GM19397 (cell line): ENCODE measurements around the gene CSKMT.
A peak's percentile ranks its signal among the peaks of the same experiment; 100 is the strongest.
"Not testable (repeated sequence)": the region's sequence is repeated elsewhere in the genome, so short reads cannot be mapped to it uniquely, and the experiment has no call there.

Source experiments
- ATAC-seq: cut with Tn5 transposase; IDR thresholded peaks from one replicate; pipeline ENCODE4 v1.9.1; 2021; ENCODE audit warnings: mild to moderate bottlenecking, moderate library complexity; ENCODE audit not compliant: unreplicated experiment

Gene CSKMT, protein sequence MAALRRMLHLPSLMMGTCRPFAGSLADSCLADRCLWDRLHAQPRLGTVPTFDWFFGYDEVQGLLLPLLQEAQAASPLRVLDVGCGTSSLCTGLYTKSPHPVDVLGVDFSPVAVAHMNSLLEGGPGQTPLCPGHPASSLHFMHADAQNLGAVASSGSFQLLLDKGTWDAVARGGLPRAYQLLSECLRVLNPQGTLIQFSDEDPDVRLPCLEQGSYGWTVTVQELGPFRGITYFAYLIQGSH

DNA sequence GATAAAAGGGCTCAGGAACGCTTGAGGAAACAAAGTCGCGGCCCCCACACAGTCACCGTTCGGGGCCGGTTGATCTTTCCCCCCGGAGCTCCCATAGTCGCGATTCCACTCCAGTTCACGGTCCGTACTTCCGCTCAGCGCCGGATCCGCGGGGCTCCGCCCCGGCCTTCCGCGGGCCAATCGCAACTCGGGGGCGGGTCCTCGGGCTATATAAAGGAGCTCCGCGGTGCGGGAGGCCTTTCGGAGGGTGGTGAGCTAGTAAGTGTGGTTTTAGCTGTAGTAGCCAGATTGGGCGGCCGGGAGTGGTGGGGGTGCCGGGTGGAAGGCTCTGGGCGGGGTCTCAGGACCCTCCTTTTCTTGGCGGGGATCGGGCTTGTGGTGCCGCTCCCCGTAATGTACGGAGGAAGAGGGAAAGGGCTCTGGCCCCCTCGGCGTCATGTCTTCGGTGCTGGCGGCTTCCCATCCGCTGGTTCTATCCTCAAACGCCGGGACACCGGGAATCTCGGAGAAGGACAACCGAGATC, at the start of gene CSKMT, which contains the start of gene C11orf98:
Gene CSKMT (plus strand): TSS at position 238 of the 524 bp plus-strand sequence. CDS start 568 bp downstream, outside the sequence.
Gene C11orf98 (minus strand): TSS at position 136 of the 524 bp plus-strand sequence. CDS start 41 bp downstream, at position 95.
- peak; percentile 86 for ATAC-seq

DNA sequence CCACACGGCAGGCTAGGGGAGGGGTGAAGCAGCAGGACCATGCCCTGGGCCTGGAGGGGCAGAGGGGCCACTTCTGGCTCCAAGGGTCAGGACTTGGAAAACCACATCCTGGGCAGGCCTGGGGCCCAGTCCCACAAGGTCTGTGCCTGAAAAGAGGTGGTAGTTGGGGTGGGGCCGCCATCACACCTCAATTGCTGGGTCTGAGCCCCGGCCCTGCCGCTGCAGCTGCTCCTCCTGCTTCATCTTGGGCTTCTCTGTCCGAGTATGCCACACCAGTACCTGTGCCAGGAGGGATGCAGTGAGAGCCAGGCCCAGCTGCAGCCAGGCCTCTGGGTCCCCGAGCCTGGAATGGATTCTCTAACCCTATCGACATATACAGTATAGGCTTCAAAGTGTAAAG, 49.6 kb upstream of the CSKMT start:
- ATAC-seq, result no peak

DNA sequence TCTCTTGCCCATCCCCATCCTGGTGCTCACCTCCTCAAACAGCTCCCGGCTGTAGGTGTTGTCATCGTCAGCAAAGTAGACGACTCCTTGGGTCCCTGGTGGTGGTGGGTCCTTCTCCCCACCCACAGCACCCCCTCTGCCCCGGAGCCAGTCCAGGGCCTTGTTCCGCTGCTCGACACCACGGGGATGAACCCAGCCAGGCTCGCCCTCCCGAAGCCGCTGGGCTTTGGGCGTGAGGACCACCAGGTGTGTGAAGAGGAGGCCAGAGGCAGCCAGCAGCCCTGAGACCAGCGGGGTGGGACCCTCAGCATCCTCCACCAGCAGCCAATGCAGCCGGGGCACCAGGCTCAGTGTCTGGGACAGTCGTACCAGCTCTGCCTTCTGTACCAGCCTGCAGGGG, 48.2 kb upstream of the CSKMT start:
- not testable (repeated sequence) for ATAC-seq

DNA sequence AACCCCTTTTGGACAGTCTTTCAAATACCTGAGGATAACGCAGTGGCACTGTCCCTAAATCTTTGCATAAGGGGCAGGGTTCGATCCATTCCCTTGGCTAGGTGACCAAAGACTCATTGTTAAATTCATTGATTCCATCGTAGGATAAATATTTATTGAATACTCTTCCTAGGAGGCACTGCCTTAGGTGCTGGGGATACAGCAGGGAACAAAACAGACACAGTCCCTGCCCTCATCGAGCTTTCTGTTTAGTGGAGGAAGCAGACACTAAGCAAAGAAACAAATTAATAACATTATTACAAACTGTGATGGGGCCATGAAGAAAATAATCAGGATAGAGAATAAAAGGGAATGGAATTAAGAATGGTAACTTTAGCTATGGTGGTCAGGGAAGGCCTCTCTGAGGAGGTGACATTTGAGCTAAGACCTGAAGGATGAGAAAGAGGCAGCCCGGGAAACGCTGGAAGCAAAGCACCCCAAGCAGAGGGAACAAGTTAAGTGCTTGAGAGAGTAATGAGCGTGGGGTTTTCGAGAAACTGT, 44.0 kb upstream of the CSKMT start:
- no peak for ATAC-seq

DNA sequence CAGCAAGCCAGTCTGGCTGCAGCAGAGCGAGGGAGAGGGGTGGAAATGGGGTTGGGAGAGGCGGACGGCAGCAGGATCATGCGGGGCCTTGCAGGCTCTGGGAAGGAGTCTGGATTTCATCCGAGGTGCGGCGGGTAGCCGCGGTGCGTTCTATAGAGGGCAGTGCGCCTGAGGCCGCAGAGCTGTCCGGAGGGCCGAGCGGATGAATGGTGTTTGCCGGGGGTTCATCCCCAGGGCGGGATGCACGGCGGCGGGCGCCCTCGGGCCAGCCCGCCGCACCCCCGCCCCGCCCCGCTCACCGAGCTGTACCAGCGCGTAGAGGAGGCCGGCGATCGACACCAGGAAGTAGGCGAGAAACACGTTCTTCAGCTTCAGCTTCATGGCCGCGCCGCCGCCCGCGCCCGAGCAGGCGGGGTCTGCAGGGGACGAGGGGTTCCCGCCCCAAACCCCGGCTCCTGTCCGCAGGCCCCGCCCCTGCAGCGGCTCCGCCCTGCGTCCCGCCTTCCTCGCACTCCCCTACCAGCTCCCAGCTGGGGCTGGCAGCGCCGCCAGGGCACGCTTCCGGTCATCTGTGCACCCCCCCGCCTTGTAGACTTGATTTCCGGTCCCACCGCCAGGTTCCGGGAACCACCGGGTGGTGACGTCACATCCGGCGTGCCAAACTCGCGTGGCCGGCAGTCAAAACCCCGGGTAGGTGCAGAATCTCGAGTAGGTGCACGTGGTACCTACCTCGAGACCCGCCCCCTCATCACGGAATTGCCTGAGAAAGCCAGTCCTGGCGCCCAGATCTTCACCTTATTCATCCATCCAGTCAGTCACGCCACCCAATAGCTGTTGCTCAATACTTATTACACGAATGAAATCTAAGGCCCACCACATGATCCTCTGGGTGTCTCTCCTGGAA, 43.3 kb upstream of the CSKMT start, which contains the start of gene B3GAT3:
Gene B3GAT3 (minus strand): TSS at position 420 of the 904 bp plus-strand sequence. CDS start 39 bp downstream, at position 381.
- ATAC-seq, result peak; percentile 93

DNA sequence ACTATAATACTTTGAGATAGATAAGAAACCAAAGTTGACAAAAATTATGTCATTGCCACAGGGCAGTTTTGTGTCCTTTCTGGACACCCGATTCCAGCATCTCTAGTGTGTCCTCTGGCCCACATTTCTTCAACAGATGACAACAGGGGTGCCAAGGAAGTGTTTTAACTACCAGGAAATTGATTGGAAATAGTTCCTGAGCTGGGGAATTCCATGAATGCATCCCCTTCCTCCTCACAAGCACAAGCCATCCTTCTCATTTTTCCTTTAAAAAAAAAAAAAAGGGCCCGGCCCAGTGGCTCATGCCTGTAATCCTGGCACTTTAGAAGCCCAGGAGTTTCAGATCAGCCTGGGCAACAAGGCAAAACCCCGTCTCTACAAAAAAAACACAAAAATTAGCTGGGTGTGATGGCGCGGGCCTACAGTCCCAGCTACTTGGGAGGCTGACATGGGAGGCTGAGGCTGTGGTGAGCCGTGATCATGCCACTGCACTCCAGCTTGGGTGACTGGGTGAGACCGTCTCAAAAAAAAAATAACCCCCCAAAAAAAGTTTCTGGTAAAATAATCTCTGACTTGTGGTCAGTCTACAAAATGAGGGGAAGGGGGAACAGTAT, 42.5 kb upstream of the CSKMT start:
- no peak for ATAC-seq

DNA sequence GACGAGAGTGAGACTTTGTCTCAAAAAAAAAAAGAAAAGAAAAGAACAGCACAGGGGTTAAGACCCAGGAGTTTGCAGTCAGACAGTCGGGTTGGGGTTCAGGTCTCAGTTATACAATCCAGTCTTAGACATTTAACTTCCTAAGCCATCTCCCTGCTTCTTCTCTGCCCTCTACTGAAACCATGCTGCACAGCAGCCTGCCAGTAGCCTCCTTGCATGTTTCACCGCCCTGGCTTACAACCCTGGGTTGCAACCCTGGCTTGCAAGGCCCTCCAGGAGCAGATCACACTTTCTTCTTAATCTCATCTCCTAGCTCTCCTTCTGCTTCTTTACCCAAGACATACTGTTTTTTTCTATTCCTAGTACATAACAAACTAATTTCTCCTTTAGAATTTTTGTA, 37.4 kb upstream of the CSKMT start:
- ATAC-seq, result no peak

DNA sequence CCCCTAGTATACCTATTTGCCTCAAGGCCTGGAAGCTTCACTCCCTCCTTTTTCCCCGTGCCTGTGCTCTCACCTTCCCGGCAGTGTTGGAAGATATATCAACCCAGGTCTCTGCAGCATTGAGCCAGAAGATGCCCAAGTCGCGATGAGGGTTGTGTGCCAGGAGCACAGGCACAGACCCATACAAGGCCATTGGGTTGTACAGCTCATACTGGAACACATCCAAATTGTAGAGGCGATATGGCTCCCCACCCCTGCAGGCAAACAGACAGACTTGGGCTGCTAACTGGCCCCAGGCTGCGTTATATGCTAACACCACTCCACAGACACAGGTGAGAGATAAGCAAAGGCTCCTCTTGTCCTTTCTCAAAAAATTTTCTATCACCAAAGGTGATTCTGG, 32.6 kb upstream of the CSKMT start:
- ATAC-seq, result no peak

DNA sequence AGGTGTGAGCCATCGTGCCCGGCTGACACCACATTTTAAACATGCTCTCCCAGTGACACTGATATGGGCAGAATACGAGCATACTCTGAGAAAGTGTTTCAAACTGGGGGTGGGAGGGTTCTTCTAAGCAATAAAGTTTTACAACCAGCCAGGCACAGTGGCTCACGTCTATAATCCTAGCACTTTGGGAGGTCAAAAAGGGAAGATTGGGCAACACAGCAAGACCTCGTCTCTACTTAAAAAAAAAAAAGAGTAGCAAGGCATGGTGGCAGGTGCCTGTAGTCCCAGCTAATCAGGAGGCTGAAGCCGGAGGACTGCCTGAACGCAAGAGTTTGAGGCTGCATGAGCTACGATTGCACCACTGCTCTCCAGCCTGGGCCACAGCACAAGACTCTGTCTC, 20.9 kb upstream of the CSKMT start:
- no peak for ATAC-seq

DNA sequence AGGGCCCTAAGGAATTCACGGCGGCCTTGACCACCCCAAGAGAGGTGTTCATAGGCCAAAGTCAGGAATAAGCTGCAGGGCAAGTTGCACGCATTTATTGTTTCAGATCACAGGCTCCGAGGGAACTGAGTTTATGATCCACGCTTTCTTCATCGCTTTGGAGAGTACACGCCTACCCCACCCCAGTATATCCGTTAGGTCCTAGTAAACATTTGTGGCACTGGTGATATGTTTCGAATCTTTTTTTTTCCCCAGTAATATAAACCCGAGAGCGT, 19.5 kb upstream of the CSKMT start:
- ATAC-seq, result no peak

DNA sequence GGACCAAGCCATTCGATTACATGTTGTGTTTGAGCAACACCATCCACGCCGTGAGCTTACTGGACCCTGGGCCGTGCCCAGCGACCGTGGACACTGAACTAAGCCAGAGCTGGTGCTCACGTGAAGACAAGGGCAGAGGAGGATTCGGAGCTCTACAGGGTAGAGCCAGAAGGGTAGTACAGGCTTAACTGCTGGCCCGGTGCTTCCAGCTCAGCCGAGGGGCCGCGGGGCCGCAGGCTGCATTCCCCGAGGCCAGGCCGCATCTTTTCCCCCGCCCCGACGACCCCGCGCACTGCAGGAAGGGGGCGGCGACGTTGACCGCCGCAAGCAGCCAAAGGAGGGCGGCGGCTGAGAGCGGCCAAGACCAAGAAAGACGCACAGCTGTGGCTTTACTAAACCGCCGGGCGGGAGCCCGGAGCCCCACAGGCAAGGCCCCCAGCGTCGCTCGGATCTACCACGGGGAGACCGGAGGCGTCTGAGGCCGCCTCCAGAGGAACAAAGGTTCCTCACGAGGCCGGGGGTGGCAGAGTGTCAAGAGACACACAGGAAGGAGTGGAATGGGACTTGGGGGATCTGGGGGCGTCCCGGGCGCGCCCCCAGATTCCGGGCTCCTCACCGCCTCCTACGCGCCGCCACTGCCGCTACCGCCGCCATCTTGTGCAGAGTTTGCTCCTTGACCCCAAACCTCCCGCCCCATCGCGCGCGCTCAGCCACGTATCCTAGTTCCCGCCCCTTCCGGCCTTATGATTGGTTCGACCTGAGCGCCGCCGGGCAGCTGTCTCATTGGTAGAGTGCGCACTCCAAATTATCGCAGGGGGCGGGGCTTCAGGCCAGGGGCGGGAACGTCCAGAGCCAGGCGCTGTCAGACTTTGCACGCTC, 18.9 kb upstream of the CSKMT start, which contains the start of gene GANAB:
Gene GANAB (minus strand): TSS at position 668 of the 879 bp plus-strand sequence. CDS start 14 bp downstream, at position 654.
- peak; percentile 88 for ATAC-seq

DNA sequence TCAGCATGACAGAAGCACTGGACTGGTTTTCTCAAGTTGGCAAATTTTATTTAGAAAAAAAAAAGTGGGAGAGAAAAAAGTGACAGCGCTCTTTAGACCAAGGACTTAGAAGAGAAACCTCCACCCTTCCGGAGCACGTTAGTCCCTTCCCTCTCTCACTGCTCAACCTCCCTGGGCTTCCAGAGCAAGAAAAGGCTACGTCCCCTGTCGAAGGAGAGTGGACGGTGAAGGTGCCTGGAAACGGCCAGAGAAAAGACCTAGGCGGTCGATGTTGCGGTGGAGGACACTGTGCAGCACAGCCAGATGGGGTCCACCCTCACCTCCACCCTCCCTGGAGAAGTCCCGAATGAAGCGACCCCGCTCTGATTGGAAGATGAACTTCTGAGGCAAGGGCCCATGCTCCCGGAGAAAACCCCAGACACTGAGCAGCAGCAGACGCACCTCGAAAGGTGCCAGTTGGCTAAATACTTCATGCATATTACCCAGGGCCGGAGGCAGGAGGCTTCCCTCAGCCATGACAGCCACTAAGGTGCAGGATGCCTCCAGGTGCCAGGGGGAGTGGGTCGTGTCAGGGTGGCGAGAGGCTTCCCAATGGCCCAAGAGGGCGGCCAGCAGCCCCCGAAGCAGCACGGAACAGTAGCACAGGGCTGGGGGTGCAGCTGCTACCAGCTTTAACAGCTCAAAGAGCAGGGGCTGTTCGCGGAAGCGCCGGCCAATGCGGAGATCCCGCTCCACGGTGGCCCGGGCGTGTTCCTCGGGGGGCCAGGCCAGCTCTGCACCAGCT, 18.1 kb upstream of the CSKMT start:
- no peak for ATAC-seq

DNA sequence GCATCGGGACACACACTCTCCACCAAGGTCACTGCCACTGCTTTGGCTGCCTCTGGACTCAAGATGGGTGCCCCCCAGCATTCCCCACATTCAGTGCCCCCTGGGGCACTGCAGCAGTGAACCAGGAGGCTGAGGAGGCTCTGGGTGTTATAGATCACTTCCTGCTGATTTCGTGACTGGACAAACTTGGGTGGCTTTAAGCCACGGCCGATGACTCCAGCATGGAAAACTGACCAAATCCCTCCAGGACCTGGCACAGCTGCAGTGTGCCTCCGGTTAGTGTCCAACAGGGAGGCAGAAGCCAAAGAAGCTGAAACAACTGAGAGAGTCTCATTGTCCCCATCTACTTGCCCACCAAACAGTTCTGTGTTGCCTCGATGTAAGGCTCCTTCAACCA, 17.5 kb upstream of the CSKMT start:
- ATAC-seq, result no peak

DNA sequence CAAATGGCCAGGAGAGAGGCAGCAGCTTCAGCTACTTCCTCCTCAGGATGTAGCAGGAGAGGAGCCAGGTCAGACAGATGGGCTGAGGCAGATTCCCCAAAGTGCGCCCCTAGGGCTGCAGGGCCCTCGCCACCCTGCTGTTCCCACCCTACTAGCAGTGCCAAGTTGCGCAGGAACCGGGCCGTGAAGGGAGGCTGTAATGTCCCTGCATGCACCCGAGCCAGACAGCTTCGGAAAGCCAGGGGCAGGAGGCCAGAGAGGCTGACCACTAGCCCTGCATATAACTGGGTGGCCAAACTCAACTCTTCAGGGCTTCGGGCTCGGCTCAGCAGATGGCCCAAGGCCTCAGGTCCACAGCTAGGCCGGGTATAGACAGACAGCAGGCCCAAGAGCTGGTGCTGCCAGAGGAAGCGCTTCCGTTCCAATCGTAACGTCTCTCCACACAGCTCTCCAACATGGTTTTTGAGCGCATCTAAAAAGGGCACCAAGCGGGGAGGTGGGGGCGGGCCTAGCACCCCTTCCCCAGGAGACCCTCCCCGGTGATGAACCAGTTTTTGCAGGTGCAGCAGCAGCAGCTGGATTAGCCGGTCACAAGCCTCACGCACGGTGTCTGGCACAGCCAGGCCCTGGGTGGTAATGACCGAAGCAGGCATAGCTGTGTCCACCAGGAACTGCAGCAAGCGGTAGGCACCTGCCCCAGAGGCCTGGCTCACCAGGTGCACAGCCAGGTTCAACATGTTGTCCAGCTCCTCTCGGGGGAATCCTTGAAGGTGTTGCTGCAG, 16.7 kb upstream of the CSKMT start:
- no peak for ATAC-seq

DNA sequence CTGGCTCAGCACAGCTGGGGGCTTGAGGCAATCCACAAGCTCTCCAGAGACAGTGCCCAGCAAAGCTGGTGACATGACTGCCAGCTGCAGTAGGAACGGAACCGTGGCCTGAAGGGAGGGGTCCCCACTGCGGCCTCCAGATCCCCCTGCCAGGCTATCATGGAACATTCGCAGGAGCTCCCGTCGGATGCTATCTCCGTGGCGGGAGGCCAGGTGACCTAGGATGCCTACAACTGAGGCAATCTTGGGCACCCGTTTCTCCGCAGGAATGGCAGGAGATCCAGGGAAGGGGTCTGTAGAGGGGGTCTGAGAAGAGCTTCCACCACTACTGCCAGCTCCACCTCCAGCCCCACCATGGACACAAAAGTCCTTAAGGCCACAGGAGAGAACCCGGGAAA, 16.1 kb upstream of the CSKMT start:
- ATAC-seq, result no peak

DNA sequence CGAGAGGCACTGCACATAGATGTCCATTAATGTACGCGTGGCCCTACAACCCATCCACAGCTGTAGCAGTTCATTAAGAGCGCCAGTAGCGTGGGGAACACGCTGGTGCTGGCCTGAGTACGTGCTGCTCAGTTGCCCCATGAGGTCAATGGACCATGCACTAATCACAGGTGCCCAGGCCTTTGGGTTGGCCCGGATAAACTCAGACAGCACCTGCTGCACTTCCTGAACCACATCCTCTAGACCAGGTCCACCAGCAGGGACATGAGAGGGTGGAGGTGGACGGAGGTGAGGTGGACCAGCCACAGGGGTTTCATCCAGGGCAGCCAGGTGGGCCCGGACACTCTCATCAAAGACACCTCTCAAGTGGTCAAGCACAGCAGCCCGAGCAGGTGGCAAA, 15.6 kb upstream of the CSKMT start:
- ATAC-seq, result no peak

DNA sequence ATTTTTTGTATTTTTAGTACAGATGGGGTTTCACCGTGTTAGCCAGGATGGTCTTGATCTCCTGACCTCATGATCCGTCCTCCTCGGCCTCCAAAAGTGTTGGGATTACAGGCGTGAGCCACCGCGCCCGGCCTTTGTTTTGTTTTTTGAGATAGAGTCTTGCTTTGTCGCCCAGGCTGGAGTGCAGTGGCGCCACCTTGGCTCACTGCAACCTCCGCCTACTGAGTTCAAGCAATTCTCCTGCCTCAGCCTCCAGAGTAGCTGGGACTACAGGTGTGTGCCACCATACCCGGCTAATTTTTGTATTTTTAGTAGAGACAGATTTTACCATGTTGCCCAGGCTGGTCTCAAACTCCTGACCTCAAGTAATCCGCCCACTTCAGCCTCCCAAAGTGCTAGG, 14.8 kb upstream of the CSKMT start:
- not testable (repeated sequence) for ATAC-seq

DNA sequence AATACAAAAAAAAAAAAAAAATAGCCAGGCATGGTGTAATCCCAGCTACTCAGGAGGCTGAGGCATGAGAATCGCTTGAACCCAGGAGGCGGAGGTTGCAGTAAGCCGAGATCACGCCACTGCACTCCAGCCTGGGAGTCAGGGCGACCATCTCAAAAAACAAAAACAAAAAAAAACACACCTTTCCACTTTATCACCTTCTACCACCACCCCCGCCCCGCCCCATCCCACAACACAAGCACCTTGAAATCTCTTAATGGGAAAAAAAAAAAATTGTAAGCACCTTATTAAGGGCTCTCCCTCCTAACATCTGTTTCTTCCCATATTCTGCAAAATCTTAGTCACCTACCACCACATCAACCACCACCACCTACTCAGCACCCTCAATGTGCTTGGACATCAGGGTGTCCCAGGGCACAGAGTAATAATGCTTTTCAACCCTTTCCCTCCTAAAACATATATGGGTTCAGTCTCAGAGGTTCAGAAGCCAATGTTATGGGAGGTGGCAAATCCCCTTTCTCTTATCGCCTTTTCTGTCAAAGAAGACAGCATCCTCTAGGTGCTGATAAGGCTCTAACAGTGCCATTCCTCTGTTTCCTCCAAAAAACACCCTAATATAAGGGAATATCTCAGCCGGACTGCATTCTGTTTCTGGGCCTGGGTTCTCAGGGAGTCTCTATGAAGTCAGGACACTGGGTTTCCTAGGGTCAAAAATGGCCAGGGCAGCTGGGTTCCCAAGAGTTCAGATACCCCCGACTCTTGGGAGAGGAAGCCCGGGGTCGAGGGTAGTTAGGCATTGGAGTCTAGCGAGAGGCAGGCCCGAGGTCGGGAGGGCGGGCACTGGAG, 12.7 kb upstream of the CSKMT start:
- peak; percentile 5 for ATAC-seq
